ENCODE results near the gene TMEM154. TPM values are rescaled to one million over a fixed set of nuclear protein-coding genes. Genes with fewer than 3 reads are reported as not detected.

TMEM154 gene
- polyA plus RNA-seq, 10 donors, result 0.35 to 6.2 (median 1.1) TPM

DNA sequence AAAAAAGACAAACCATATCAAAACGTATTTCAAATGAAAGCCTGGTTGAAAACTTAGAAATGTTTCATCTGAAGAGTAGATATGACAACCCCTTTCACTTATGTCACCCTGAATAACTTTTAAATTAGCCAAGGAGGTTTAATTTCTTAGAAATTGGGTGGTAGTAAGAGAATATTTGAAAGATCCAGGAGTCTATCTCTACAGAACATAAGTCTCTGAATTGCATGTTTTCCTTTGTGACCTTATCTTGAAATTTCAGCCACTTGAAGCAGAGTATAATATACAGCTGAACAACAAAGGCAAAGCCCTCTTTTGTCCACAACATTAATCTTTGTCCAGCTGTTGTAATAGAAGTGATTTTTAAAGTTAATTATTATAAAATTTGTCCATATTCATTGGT, 49.5 kb downstream of the TMEM154 start:
- DNase-seq, result no peak

DNA sequence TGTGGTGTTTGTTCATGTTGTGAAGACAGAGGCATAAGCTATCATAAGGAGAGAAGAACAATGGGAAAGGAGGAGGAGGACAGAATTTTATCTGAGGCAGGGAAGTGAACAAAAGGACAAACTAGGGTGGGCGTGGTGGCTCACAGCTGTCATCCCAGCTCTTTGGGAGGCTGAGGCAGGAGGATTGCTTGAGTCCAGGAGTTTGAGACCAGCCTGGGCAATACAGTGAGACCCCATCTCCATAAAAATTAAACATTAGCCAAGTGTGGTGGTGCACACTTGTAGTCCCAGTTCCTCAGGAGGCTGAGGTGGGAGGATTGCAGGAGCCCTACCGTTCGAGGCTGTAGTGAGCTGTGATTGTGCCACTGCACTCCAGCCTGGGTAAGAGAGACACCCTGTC, 49.9 kb downstream of the TMEM154 start:
- no peak for DNase-seq

DNA sequence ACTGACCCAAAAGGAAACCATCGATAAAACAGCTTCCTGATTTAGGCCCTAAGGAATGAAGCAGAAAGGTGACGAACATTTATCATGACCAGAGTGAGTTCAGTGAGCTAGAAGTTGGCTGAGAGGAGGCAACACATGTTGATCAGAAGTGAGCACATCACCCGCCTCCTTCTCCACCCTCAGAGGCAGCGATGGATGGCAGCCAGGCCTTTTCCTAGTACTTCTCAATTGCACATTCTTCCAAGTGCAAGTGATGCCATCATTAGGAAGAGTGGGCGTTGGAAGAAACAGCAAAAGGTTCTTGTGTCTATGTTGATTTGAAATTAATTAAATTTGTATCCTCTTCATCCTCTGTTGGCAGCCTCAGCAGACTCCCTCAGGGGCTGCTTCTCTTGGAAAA, 51.7 kb downstream of the TMEM154 start:
- DNase-seq, result peak in 1 of 3 donors; percentile 43

DNA sequence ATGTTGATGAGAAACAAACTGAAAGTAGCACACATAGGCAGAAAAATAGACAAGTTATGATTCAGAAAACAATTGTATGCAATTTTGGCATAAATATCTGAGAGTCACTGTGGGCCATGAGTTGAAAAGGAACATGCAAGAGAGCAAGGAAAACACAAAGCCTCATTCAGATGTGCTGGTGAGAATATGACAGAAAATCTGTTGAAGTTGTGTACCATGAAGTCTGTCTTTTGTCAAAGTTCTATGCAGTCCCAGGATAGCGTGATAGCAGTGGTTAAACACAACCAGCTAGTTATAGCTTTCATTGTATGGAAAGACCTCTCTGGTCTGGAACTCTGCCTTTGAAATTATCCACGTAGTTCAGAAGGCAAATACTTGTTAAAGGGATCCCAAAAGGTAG, 53.0 kb downstream of the TMEM154 start:
- no peak for DNase-seq

DNA sequence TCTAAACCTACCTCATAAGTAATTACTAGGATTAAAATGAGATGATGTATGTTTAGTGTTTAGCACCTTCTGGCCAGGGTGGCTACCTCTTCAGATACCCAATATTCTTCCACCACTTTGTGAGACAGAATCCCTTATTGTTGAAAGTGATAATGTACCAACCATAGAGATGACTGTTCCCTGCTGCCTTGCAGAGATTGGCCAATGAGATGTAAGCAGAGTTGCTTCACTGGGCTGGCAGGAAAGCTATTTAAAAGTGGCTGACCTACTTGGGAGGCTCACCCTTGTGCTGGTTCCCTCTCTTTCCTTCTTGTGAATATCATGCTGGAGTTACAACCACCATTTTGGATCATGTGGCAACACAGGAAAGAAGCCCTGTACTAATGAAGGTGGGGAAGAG, 58.9 kb downstream of the TMEM154 start:
- DNase-seq, result no peak

DNA sequence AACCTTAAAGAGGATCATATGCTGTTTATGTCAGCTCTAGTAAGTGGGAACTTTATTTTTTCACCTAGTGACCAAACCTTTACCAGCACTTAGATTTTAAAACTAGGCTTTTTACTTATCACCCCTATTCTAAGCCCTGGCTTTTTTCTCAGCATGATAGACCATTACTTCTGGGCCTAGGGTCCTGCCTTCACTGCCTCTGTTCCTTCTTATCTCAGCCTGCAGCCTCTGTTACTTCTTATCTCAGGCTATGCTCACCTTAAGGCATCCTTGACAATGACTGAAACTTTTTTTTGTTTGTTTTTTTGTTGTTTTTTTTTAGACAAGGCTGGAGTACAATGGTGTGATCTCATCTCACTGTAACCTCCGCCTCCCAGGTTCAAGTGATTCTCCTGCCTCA, 59.6 kb downstream of the TMEM154 start:
- no peak for DNase-seq

DNA sequence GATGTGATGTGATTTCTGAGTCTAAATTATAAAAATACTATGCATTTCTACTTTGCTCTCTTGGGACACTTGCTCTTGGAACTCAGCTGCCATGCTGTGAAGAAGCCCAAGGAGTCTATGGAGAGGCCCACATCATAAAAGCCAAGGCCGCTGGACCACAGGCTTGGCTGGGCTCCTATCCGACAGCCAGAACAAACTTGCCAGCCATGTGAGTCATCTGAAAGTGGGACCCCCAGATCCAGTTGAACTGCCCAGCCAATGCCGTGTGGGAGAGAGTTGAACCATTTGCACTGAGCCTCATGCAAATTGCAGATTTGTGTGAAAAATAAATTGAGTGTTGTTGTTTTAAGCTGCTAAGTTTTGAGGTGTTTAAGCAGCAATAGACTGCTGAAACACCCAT, 60.2 kb downstream of the TMEM154 start:
- no peak for DNase-seq

DNA sequence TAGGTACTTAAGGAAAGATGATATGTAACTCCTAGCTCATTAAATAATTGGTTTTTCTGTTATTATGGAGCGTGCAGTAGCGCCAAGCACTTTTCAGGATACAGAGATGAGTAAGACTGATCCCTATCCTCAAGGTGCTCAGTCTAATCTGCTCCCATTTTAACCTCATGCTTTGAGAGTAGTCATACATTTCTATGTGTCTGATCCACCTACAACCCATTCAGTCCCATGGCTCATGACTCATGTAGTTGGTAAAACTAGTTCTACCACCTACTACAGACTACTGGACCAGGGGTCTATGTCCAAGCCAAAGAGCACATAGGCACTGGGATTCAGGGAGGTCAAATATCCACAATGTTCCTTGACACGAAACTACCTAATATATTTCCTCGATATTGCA, 60.8 kb downstream of the TMEM154 start:
- no peak for DNase-seq

DNA sequence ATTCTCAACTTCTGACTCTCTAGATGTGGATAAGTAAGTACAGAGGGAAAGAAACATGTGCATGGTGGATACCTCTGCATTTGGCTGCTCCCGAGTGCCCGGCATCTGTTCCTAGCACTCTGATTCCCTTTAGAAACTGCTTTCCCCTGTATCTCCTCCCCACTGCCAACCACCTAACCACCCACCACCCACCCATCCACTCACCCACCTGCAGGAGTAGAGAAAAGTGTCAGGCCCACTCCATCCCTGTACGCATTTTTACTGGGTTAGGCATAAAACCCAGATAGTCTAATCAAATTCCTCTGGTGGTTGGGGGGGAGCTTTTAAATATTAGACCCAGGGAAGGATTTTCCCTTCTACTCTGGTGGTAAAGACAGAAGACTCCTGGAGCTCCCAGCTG, 63.0 kb downstream of the TMEM154 start:
- no peak for DNase-seq

DNA sequence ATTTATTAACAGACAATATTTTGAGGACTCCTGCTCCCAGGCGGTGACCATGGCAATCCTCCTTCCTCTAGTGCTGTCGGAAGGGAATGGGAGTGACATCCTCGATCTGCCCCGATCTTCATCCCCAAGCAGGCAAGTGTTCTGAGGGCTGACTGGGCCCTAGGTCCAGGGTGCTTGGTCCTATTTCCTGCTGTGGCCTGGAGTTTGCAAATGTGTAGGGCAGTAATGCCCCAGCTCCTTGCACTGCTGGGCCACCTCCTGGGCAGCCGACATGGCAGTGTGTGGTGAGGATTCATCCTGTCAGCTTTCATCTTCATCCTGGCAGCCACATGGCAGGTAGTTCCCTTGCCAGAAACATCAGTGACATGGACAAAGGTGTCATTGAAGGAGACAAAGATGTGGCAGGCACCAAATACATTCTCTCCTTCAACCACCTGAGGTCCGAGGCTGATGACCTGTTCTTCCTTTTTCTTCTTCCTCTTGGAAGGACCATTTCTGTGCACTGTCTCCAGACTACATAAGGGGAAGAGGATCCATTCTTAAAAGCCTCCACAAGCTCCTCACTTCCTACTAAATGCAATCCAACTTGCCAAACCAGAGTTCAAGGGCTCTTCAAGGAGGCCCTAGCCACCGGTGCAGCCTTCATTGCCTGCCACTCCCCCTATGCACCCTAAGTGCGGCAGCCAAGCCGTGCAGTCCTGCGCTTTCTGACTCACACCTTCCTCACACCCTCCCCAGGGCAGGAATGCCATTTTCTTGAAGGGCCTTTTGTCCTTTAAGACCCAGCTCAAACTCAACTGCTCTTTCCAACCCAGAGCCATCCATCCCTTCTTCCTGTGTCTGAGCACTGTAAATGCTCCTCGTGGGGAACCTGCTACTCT, 65.7 kb downstream of the TMEM154 start:
- no peak for DNase-seq

DNA sequence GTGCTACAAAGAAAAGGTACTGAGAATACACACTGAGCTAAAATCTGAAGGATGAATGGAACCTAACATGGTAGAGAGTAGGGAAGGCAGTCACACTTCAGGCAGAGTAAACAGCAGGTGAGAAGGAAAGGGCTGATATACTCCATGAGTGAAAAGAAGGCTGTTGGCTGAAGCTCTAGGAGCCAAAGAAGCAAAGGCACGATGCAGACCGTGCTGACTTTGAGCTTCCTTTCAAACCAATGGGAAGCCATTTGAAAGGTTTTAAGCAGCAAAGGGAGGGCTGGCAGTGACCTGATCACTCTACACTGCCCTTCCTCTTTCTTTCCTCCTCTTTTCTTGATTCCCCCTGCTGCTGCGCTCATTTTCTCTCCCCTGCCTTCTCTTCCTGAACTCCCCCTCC, 66.4 kb downstream of the TMEM154 start:
- no peak for DNase-seq

DNA sequence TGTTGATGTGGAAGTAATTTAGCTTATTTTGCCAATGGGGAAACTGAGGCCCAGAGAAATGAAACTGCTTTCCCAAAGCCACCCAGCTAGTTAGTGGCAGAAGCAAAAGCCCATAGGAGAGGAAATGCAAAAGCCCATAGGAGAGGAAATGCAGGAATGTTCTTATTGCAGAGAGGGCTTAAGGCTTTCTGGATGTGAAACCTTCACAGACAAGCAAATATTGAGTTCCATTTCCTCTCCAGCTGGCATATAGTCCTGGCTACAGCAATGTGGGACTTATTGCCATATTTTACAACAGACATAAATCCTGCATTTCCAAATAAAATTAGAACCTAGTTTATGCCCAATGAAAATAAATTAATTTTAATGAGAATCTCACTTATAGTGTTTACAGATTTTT, 69.7 kb downstream of the TMEM154 start:
- DNase-seq, result peak in 1 of 3 donors; percentile 22

DNA sequence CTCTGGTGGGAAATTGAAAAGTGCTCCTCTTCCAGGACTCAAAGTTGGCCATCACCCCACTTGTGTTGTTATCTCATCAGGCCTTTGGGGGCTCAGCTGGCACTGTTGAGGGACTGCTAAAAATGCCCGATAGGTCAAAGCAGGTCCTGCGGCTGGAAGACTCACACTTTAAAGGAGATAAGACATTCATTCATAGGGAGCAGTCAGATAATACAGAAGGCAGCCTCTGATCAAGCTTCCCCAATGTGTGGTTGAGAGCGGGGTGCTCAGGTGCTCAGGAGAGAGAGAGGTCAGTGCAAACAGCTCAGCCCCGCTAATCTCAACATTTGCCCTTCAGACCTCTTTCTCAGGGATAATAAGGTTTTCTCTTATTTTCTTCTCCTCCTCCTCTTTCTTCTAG, 70.3 kb downstream of the TMEM154 start:
- no peak for DNase-seq

DNA sequence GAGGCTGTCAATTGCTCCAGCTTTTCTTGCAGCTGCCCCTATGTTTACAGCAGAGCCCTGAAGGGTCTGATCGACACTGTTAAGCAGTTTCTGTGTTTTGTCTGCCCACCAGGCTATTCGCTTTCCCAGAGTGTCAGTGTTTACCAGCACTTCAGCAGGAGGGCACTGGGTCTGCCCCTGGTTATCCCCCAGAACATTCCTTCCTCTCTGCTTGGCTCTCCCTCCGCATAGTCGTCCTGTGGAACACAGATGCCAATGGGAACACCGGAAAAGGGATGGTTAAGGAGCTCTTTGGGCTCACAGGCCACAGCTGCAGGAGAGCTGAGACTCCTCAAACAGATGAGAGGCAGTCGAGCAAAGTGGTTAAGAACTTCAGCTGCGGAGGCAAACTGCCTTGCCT, 72.6 kb downstream of the TMEM154 start:
- DNase-seq, result no peak

DNA sequence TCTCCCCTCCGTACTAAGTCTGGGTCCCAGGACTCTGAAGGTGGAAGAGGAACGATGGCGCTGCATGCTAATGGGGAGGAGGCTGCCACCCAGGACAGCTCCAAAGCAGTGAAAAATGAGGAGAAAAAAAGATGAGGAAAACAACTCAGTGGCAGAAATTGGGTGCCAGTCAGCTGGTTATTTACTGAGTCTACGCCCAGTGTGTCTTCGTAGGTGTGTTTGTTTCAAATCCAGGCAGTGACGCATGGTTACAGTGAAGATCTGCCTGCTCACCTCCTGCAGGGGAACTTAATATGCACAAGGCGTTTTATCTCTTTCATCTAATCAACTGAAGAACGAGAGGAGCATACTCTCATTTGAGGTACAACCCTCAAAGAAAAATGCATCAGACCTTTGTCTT, 73.0 kb downstream of the TMEM154 start:
- no peak for DNase-seq

DNA sequence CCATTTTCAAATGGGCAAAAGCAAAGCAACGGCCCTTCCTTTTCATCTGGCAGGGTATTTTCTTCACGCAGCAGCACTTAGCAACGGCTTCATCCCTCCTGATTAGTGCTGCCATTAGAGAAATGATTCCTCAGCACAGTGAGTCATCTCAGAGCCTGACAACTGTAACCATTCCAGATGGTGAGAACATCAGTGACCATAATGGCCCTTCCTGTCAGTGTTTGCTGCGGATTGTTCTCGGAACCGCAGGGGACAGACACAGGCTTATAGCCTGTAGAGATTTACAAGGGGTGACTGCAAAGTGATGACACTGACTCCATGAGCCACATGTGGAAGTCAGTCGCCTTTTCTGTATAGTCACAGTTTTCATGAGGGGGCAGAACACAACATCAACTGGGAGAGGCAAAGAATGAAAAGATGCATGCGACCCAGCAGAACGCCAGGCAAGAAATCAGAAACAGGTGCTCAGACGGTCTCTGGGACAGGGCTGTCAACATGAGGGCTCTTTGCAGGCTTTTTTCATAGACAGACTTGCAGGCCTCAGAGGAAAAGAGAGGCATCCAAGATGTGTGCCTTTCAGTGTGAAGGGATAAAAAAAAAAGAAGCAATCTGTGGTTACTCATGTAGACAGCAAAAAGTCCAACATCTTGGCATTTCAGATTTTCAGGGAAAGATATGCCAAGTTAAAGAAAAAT, 74.0 kb downstream of the TMEM154 start:
- peak; percentile 44 to 67 (median 66) for DNase-seq

DNA sequence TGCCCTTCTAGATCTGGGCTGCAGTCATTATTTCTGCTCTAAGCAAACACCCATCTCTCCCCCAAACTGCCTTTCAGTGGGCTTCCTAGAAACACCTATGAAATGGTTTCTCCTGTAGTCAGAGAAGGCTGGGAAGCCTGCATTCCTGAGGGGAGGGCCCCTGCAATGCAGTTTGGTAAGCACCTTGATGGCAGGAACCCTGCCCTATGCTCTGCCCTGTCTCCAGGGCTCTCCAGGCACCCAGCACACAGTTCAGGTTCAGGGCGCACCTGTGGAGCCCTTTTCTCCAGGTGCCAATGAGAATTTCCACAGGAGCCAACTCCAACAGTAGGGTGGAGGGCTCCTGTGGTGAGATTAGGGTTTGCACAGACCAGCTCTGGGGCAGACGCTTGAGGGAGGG, 74.8 kb downstream of the TMEM154 start:
- DNase-seq, result no peak

DNA sequence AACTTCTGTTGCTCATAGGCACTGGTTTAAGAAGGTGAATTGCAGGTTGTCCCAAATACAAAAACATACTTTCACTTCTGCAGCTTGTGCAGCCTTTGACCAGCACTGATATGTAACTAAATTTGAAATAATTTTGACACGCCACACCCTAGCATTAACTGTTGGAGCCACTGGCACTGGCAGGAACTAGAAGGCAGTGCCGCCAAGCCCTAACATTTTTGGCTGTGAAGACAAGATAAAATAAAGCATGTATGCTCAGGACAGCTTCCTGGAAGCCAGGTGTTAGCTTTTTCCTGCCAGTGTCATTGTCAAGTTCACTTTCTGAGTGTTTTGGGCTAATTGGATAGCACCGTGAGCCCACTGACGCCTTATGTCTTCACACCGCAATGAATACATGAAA, 78.6 kb downstream of the TMEM154 start:
- no peak for DNase-seq

DNA sequence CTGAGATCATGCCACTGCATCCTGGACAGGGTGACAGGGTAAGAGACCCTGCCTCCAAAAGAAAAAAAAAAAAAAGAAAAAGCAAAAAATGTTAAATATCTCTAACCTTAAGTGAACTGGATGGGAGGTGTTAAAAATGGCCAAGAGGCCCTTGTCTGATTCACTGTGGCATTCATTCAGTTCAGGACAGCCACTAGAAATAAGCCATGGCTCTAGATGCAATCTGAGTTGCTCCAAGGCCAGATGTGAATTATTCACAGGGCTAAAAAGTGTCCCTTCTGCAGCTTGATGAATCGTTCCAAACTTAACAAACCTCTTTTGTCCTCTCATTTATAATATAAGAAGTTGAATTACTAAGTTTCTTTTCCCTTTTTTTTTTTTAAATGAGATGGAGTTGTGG, 80.2 kb downstream of the TMEM154 start:
- no peak for DNase-seq

DNA sequence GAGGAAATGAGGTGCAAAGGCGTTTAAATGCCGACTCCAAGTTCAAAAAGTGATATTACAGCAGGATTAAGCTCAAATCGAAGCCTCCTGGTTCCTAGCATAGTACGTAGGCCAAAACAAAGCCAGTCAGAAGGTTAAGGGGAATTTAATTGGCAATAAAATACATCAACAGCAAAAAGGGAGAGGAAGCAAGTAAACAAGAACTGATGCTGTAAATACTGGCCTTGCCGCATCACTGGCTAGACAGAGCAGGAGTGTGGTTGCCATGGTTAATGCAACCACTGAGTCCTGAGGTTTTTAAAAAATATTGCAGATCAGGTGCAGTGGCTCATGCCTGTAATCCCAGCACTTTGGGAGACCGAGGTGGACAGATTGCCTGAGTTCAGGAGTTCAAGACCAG, 80.7 kb downstream of the TMEM154 start:
- DNase-seq, result no peak

DNA sequence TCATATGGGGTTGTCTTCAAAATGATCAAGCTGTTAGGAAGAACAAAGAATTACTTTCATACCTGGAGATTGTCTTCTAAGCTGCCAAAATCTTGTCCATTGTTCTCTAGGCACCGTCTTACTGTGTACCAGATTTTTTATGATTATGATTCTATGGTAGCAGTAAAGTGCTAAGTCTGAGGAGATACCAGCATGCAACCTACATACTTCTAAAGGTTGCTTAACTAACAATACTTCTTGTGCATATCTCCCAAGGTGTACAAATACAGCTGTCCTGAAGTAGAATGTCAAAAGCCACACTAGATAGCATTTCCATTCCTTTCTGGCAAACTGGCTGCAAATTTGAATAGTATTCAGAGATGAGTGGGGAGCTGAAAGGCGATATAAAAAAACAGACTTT, 81.3 kb downstream of the TMEM154 start:
- no peak for DNase-seq

DNA sequence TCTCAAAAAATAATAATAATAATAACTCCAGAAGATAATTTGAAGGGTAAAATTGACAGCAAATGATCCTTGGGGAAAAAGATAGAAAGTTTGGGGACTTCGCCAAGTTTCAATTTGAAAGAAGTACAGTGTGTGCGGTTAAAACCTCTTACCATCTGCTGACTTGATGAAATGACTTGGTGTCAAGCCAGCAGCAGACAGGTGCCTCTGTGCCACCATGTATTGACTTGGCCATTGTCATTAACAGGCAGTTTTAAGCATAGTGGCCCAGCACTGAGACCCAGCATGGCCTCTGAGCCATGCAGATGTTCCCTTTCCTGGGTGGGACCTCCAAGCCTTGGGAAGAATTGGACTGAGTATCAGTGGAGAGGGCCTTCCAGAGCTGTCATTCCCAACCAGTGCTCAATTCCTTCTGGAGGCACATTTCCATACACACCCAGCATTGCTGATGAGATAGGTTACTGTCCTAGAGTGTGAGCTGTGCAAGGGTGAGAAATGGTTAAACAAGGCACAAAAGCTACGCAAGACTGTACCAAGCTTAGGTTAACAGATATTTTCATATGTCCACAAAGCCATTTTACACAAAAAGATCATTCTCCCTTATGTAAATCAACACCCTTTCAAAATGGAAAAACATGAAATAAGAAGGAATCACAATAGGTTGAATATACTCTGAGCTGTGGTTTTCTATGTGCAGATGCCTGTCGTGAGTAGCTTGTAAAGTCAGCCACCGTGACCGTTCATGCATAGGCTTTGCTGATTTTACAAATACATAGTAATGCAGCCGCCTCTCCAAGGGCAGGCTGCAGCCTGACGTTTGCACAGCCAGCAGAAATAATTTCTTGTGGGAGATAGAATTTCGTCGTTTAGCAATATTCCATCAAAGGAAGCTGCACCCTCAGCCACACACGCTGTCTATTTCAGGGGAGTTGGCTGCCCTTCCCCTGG, 84.5 kb downstream of the TMEM154 start:
- DNase-seq, result peak in 1 of 3 donors; percentile 17

Measured in muscle of back (tissue), 11 donors.